NCI-H524 (cell line): ENCODE measurements around the gene SPATA31A3.
"Not testable (repeated sequence)": the region's sequence is repeated elsewhere in the genome, so short reads cannot be mapped to it uniquely, and the experiment has no call there.

ENCODE experiments used
- DNase-seq, 2 experiments: peaks; one replicate each; lab custom pipeline; 2025; lab: John Stamatoyannopoulos, UW

Gene SPATA31A3

DNA sequence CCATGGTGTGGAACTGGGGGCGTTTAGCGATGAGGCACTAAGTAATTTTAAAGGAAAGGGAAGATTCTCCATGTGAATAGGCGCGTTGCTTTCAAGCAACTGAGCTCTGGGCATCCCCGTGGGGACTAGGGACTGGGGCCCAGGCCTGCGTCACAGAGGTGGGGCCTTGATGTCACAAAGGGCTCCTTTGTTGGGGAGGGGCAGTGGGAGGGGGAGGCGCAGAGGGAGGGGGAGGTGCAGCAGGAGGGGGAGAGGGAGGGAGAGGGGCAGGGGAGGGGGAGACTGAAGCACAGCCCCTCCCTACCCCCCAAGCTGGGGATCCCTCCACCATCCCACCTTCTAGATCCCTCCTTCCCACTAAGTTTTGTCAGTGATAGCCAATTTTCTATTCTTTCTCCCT is at the start of gene SPATA31A3:
SPATA31A3 (minus strand) TSS at position 101 of the 400 bp plus-strand sequence; CDS start at position 72, 29 bp downstream.
- DNase-seq, result not testable (repeated sequence)

DNA sequence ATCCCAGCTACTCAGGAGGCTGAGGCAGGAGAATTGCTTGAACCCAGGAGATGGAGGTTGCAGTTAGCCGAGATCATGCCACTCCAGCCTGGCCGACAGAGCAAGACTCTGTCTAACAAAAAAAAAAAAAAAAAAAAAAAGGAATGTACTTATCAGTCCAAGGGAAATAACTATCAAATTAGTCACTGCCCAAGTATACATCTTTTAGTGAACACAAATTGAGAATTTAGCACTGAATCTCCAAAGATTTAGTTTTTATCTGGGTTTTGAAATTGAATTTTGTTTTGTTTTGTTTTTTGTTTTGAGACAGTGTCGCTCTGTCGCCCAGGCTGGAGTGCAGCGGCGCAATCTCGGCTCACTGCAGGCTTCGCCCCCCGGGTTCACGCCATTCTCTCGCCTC is 39.8 kb downstream of the SPATA31A3 start:
- not testable (repeated sequence) for DNase-seq

DNA sequence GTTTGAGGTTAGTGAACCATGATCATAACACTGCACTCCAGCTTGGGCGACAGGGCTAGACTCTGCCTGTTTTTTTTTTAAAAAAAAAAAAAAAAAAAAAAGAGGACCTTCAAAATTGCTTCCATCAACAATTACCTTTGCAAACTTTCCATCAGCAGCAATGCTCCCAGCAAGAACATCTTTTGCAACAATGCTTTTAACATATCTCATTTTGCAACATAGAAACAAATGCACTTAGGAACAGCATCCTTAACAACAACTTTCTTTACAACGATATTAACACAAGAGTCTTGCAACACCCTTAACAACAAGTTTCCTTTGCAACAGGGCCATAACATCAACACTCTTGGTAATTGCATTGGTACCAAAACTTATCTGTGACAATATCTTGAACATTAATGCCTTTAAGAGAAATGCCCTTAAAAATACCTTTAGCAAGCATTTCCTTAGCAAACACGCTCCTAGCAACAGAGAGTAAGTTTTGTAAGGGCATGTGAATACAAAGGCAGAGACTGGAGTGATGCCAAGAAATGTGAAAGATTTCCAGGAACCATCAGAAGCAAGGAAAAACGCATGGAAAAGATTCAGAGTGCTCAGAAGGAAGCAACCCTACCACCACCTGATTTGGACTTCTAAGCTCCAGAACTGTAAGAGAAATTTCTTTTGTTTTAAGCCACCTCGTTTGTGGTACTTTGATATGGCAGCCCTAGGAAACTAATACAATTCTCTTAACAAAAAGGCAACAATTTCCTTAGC is 49.8 kb downstream of the SPATA31A3 start:
- not testable (repeated sequence) for DNase-seq

DNA sequence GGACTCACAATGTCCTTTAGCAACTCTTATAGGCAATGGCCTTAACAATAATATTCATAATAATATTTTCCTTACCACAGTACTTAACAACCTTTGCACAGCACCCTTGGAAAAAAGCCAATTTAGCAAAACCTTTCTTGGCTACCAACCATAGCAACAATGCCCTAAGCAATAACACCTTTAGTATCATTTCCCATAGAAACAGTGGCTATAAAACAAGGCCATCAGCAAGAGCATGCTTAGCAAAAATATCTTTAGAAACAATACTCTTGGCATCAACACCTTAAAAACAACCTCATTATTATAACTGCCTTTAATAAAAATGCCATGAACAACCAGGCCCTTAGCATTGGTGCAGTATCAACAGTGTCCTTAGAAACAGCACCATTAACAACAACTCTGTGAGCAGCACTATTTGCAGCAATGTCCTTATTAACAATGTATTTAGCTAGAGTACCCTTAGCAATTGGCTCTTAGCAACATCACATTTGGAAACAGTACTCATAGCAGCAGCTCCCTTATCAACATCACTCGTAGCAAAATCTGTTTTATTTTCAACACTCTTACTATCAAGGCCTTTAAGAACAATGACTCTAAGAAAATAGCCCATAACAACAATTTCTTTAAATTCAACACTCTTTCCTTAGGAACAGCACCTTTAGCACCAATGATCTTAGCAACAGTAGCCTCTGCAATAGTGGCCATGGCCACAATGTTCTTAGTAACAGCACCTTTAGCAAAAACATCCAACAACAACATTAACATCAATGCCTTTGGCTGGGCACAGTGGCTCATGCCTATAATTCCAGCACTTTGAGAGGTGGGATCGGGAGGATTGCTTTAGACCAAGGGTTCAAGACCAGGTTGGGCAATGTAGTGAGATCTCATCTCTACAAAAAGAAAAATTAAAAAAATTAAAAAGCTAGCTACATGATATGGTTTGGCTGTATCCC is 52.2 kb downstream of the SPATA31A3 start:
- DNase-seq, result not testable (repeated sequence)

DNA sequence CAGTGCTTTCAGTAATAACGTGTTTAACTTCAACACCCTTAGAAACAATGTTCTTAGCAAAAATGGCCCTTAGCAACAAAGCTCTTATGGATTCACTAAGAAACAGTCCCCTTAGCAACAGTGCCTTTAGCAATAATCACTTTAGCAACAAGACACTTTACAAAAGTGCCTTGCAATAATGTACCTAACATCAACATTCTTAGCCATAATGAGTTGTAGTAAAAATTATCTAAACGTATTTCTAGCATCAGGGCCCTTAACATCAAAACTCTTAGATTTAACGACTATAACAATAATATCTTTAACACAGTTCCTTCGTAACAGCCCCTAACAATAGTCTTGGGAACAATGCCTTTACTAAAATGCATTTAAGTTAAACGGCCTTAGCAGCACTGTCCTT is 54.0 kb downstream of the SPATA31A3 start:
- DNase-seq, result not testable (repeated sequence)

DNA sequence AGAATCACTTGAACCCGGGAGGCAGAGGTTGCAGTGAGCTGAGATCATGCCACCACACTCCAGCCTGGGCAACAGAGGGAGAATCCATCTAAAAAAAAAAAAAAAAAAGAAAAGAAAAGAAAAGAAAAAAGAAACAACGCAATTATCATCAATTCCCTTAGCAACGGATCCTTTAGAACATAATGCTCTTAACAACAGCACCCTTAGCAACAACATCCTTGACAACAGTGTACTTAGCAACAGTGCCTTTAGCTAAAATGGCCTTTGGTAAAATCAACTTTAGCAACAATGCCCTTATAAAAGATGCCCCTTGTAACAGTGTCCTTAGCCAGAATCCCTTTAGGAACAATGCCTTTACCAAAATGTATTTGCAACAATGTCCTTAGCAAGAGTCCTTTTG is 54.7 kb downstream of the SPATA31A3 start:
- not testable (repeated sequence) for DNase-seq
